K562 (cell line): ENCODE measurements around the gene PHTF2. TPM values are rescaled to one million over a fixed set of nuclear protein-coding genes. Genes with fewer than 3 reads are reported as not detected.
A peak's percentile ranks its signal among the peaks of the same experiment; 100 is the strongest.

Source experiments
- ARID1B ChIP-seq: fragments of 450-650 bp; IDR thresholded peaks from 2 replicates; pipeline ENCODE4 v1.6.1; 2016; ENCODE audit warnings: antibody characterized with exemption, mild to moderate bottlenecking, inconsistent platforms
- BRF1 ChIP-seq: IDR thresholded peaks from 3 replicates; pipeline ENCODE4 v1.6.1; 2011; ENCODE audit warnings: borderline replicate concordance, mild to moderate bottlenecking; ENCODE audit not compliant: insufficient read length; ENCODE audit errors: extremely low read depth
- CREBBP ChIP-seq: IDR thresholded peaks from one replicate; pipeline ENCODE4 v1.6.1; 2012; ENCODE audit warnings: low read depth, mild to moderate bottlenecking, control low read depth, inconsistent platforms, low read length
- E2F6 ChIP-seq, 2 experiments: IDR thresholded peaks; 2 replicates each; pipeline ENCODE4 v1.6.1; 2011; ENCODE audit warnings: borderline replicate concordance in 1 of 2, control low read depth in 1 of 2, low read depth in 1 of 2, low read length in 1 of 2, mild to moderate bottlenecking in 1 of 2, mixed read lengths in 1 of 2, moderate library complexity in 1 of 2; ENCODE audit not compliant: insufficient read depth in 1 of 2, insufficient read length in 1 of 2, poor library complexity in 1 of 2, severe bottlenecking in 1 of 2; ENCODE audit errors: extremely low read depth in 1 of 2
- EP400 ChIP-seq: fragments of 450-650 bp; IDR thresholded peaks from 2 replicates; pipeline ENCODE4 v1.6.1; 2017; ENCODE audit warnings: antibody characterized with exemption, mild to moderate bottlenecking, moderate library complexity
- GATAD2B ChIP-seq: fragments of 450-650 bp; IDR thresholded peaks from 2 replicates; pipeline ENCODE4 v1.6.1; 2017; ENCODE audit warnings: mild to moderate bottlenecking, borderline replicate concordance
- HOXB6 ChIP-seq: fragments of 250-450 bp; sonication (Bioruptor Pico); IDR thresholded peaks from 2 replicates; pipeline ENCODE4 v1.5.1; 2022; ENCODE audit warnings: mild to moderate bottlenecking, borderline replicate concordance
- MBD1 ChIP-seq: fragments of 250-450 bp; sonication (Bioruptor Pico); IDR thresholded peaks from 2 replicates; pipeline ENCODE4 v1.8.0; 2022; ENCODE audit warnings: inconsistent platforms
- RAD51 ChIP-seq: fragments of 450-650 bp; IDR thresholded peaks from 2 replicates; pipeline ENCODE4 v1.7.1; 2016; ENCODE audit warnings: low read depth, mild to moderate bottlenecking, borderline replicate concordance
- TCF3 ChIP-seq: sonication (generic); formaldehyde crosslinking; IDR thresholded peaks from 2 replicates; pipeline ENCODE4 v1.4.0; 2020; ENCODE audit warnings: mild to moderate bottlenecking, missing genetic modification reagents
- YY1 ChIP-seq, 3 experiments: IDR thresholded peaks; 2 replicates each; pipeline ENCODE4 v1.6.1; 2011; ENCODE audit warnings: low read length in 2 of 3, mild to moderate bottlenecking in 2 of 3, moderate library complexity in 2 of 3, borderline replicate concordance in 1 of 3, control low read depth in 1 of 3, low read depth in 1 of 3; ENCODE audit not compliant: insufficient read depth in 3 of 3, insufficient replicate concordance in 2 of 3, control insufficient read depth in 1 of 3, insufficient read length in 1 of 3; ENCODE audit errors: extremely low read depth in 1 of 3
- ZNF12 ChIP-seq: sonication (generic); formaldehyde crosslinking; IDR thresholded peaks from 2 replicates; pipeline ENCODE4 v1.4.0; 2020; ENCODE audit warnings: mild to moderate bottlenecking, missing genetic modification reagents
- ZNF280B ChIP-seq: fragments of 250-450 bp; sonication (Bioruptor Pico); IDR thresholded peaks from 2 replicates; pipeline ENCODE4 v1.5.1; 2021; ENCODE audit warnings: mild to moderate bottlenecking
- polyA plus RNA-seq, 8 experiments: library from polyadenylated mRNA; depleted of rRNA in 4 of 8; stranded (reverse) in 5 of 8; unstranded in 3 of 8; fragments of >200 nt; fragmentation: Nextera tagmentation in 2 of 8; fragmentation: Illumina TruSeq in 1 of 8; extraction: Ambion mirVana in 2 of 8; extraction: Trizol in 1 of 8; gene quantifications; 2 replicates each; pipeline versions ENCODE4 v1.2.1 to v1.2.3, GENCODE V29; 2011 to 2014; ENCODE audit warnings: inconsistent platforms in 1 of 8, missing spikeins in 1 of 8
- total RNA-seq, 7 experiments: library from RNA; depleted of rRNA in 6 of 7; stranded (reverse); fragments of >200 nt in 6 of 7; fragmentation: Illumina TruSeq in 2 of 7; extraction: Trizol in 2 of 7; gene quantifications; 2 replicates each; pipeline versions ENCODE4 v1.2.1 to v1.2.3, GENCODE V29; 2011 to 2021; ENCODE audit warnings: low replicate concordance in 1 of 7

PHTF2 gene
- total and polyA plus RNA-seq, 9 of the 15 experiments (the other 6 are each of a cell fraction or from before 2014, with no cell fraction given) = 17.9 to 43.6 (median 25.4) TPM

GRCh38 chr7:77982926-77983550 lies 184.5 kb downstream of the PHTF2 start (continued):
- TF ChIP-seq MBD1 (CRISPR knock-in tag) = no peak
- no peak for TF ChIP-seq RAD51
- no peak for TF ChIP-seq ZNF12 (CRISPR knock-in tag)
- TF ChIP-seq BRF1 = no peak
- peak; percentile 58; the same call in 1 of the 2 replicates for TF ChIP-seq ARID1B
- no peak for TF ChIP-seq GATAD2B
- TF ChIP-seq EP400 = no peak
- TF ChIP-seq TCF3 (CRISPR knock-in tag) = no peak
- no peak for TF ChIP-seq HOXB6 (CRISPR knock-in tag)
- TF ChIP-seq YY1 (IDR thresholded peaks at IDR 0.05; ENCODE audit: borderline replicate concordance in 1 of 3, control insufficient read depth in 1 of 3, extremely low read depth in 1 of 3, insufficient read depth in 3 of 3, insufficient read length in 1 of 3, insufficient replicate concordance in 2 of 3, low read depth in 1 of 3, low read length in 2 of 3) = no peak
- no peak for TF ChIP-seq CREBBP
- no peak for TF ChIP-seq ZNF280B (CRISPR knock-in tag)
- no peak for TF ChIP-seq E2F6 (IDR thresholded peaks at IDR 0.05; ENCODE audit: borderline replicate concordance in 1 of 2, extremely low read depth in 1 of 2, insufficient read depth in 1 of 2, insufficient read length in 1 of 2, low read depth in 1 of 2, low read length in 1 of 2, poor library complexity in 1 of 2, severe bottlenecking in 1 of 2)
